ENCODE data around the gene KIF5C. TPM values are rescaled to one million over a fixed set of nuclear protein-coding genes. Genes with fewer than 3 reads are reported as not detected.

KIF5C gene
- total RNA-seq, 1 donor from 2014 or later: 24.3 TPM

GRCh38 chr2:149009576-149010461 is 134.8 kb downstream of the KIF5C start:
- no peaks in the 10 kb centered on the region for H3K36me3 ChIP-seq (ENCODE audit: insufficient read depth, low read length)
- no peak overlapping the region for H3K27ac ChIP-seq (ENCODE audit: low read depth, low read length)
- H3K27ac Mint-ChIP-seq (ENCODE audit: unreplicated experiment): no peak overlapping the region
- H3K4me3 ChIP-seq (ENCODE audit: insufficient read depth, low read depth, low read length): no peak overlapping the region
- peaks cover 10% of the 10 kb centered on the region for H3K36me3 Mint-ChIP-seq (ENCODE audit: low read depth, unreplicated experiment)
- no peaks in the 10 kb centered on the region for H3K9me3 Mint-ChIP-seq (ENCODE audit: unreplicated experiment)
- FAIRE-seq (no peak), DNase-seq (ENCODE audit: low read depth) (no peak)
- peaks cover 5% of the 10 kb centered on the region for H3K4me1 Mint-ChIP-seq (ENCODE audit: low read depth, unreplicated experiment)
- no peaks in the 10 kb centered on the region for H3K79me2 ChIP-seq (ENCODE audit: insufficient read depth, low read length)
- no peaks in the 10 kb centered on the region for H3K9me3 ChIP-seq (ENCODE audit: insufficient read depth, low read depth, low read length)
- H3K4me1 ChIP-seq (ENCODE audit: insufficient read depth, low read length): no peaks in the 10 kb centered on the region
- H3K27me3 Mint-ChIP-seq (ENCODE audit: low read depth, unreplicated experiment): no peaks in the 10 kb centered on the region
- no peak overlapping the region for H3K4me2 ChIP-seq (ENCODE audit: low read length)
- H2AFZ ChIP-seq (ENCODE audit: low read depth, low read length): no peak overlapping the region
- no peaks in the 10 kb centered on the region for H3K27me3 ChIP-seq (ENCODE audit: insufficient read depth, low read length)
- no peak overlapping the region for H3K4me3 Mint-ChIP-seq (ENCODE audit: unreplicated experiment)
- no peak overlapping the region for H3K9ac ChIP-seq (ENCODE audit: low read length)
- H4K20me1 ChIP-seq (ENCODE audit: insufficient read depth, low read length): no peaks in the 10 kb centered on the region
- TF ChIP-seq EZH2 (IDR thresholded peaks at IDR 0.05; ENCODE audit: insufficient read depth, low read length) (no peak), CTCF (IDR thresholded peaks at IDR 0.05; ENCODE audit: insufficient read depth, low read depth, low read length) (no peak)

GRCh38 chr2:149012545-149012944 is 137.5 kb downstream of the KIF5C start:
- Histone ChIP-seq H3K9me3 (ENCODE audit: insufficient read depth, low read depth, low read length) (no peaks in the 10 kb centered on the region), H3K79me2 (ENCODE audit: insufficient read depth, low read length) (no peaks in the 10 kb centered on the region), H3K9ac (ENCODE audit: low read length) (no peak overlapping the region), H4K20me1 (ENCODE audit: insufficient read depth, low read length) (no peaks in the 10 kb centered on the region), H3K4me2 (ENCODE audit: low read length) (no peak overlapping the region), H3K4me3 (ENCODE audit: insufficient read depth, low read depth, low read length) (no peak overlapping the region), H3K4me1 (ENCODE audit: insufficient read depth, low read length) (no peaks in the 10 kb centered on the region), H3K27ac (ENCODE audit: low read depth, low read length) (no peak overlapping the region), H2AFZ (ENCODE audit: low read depth, low read length) (no peak overlapping the region), H3K36me3 (ENCODE audit: insufficient read depth, low read length) (no peaks in the 10 kb centered on the region), H3K27me3 (ENCODE audit: insufficient read depth, low read length) (no peaks in the 10 kb centered on the region)
- Mint-ChIP-seq H3K4me1 (ENCODE audit: low read depth, unreplicated experiment) (peaks cover 10% of the 10 kb centered on the region), H3K4me3 (ENCODE audit: unreplicated experiment) (no peak overlapping the region), H3K27me3 (ENCODE audit: low read depth, unreplicated experiment) (no peaks in the 10 kb centered on the region), H3K36me3 (ENCODE audit: low read depth, unreplicated experiment) (peaks cover 6% of the 10 kb centered on the region), H3K27ac (ENCODE audit: unreplicated experiment) (no peak overlapping the region), H3K9me3 (ENCODE audit: unreplicated experiment) (no peaks in the 10 kb centered on the region)
- DNase-seq (ENCODE audit: low read depth) (no peak), FAIRE-seq (no peak)
- TF ChIP-seq EZH2 (IDR thresholded peaks at IDR 0.05; ENCODE audit: insufficient read depth, low read length) (no peak), CTCF (IDR thresholded peaks at IDR 0.05; ENCODE audit: insufficient read depth, low read depth, low read length) (no peak)

- H4K20me1 ChIP-seq (ENCODE audit: insufficient read depth, low read length): no peaks in the 10 kb centered on the region
- H3K79me2 ChIP-seq (ENCODE audit: insufficient read depth, low read length): no peaks in the 10 kb centered on the region
- H3K36me3 ChIP-seq (ENCODE audit: insufficient read depth, low read length): no peaks in the 10 kb centered on the region
- DNase-seq (ENCODE audit: low read depth) (no peak), FAIRE-seq (no peak)
- Mint-ChIP-seq H3K27ac (ENCODE audit: unreplicated experiment) (no peak overlapping the region), H3K36me3 (ENCODE audit: low read depth, unreplicated experiment) (peaks cover 3% of the 10 kb centered on the region), H3K4me1 (ENCODE audit: low read depth, unreplicated experiment) (peaks cover 10% of the 10 kb centered on the region), H3K9me3 (ENCODE audit: unreplicated experiment) (no peaks in the 10 kb centered on the region), H3K4me3 (ENCODE audit: unreplicated experiment) (no peak overlapping the region), H3K27me3 (ENCODE audit: low read depth, unreplicated experiment) (no peaks in the 10 kb centered on the region)
- H3K4me1 ChIP-seq (ENCODE audit: insufficient read depth, low read length): no peaks in the 10 kb centered on the region
- no peak for TF ChIP-seq EZH2 (IDR thresholded peaks at IDR 0.05; ENCODE audit: insufficient read depth, low read length)
- no peak for TF ChIP-seq CTCF (IDR thresholded peaks at IDR 0.05; ENCODE audit: insufficient read depth, low read depth, low read length)
- H2AFZ ChIP-seq (ENCODE audit: low read depth, low read length): no peak overlapping the region
- H3K9me3 ChIP-seq (ENCODE audit: insufficient read depth, low read depth, low read length): no peaks in the 10 kb centered on the region
- no peak overlapping the region for H3K27ac ChIP-seq (ENCODE audit: low read depth, low read length)
- H3K9ac ChIP-seq (ENCODE audit: low read length): no peak overlapping the region
- no peak overlapping the region for H3K4me3 ChIP-seq (ENCODE audit: insufficient read depth, low read depth, low read length)
- no peak overlapping the region for H3K4me2 ChIP-seq (ENCODE audit: low read length)
- no peaks in the 10 kb centered on the region for H3K27me3 ChIP-seq (ENCODE audit: insufficient read depth, low read length)
Observed at GRCh38 chr2:149015501-149015900, 140.5 kb downstream of the KIF5C start.

All from astrocyte (in vitro differentiated cells and primary cell).